Activated CD4-positive, CD25-positive, alpha-beta regulatory T cell treated with anti-CD3 and anti-CD28 coated beads, Interleukin-2, amount 50 U/mL, for 16 hours (primary cell): Measurements from ENCODE around the gene HOXD1.

Source experiments
- DNase-seq: peaks from one replicate; pipeline ENCODE4 v3.0.0-alpha.2; 2020; ENCODE audit warnings: low read depth, low spot score

The HOXD1 gene

DNA sequence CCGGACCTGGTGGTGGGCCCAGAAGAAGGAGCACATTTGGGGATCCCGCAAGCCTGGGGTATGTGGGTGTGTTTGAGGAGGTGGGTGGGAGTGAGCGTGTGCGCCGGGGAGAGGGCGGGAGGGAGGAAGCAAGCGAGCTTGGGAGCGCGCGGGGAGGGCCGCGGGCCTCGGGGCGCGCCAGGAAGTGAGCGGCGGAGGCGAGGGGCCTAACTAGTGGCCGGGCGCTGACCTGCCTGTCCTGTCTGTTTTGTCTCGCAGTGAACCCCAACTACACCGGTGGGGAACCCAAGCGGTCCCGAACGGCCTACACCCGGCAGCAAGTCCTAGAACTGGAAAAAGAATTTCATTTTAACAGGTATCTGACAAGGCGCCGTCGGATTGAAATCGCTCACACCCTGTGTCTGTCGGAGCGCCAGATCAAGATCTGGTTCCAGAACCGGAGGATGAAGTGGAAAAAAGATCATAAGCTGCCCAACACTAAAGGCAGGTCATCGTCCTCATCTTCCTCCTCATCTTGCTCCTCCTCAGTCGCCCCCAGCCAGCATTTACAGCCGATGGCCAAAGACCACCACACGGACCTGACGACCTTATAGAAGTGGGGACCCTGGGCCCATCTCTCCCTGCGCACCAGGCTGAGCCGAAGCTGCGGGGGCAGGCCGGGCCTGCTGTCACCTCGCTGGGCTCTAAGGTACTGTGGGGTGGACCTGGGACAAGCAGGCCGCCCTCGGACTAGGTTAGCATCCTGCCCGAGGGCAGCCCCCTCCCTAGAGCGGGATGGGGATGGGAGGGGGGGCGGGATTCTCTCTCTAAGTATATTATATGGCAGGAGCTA is 35.9 kb upstream of the HOXD1 start:
- DNase-seq: no peak

DNA sequence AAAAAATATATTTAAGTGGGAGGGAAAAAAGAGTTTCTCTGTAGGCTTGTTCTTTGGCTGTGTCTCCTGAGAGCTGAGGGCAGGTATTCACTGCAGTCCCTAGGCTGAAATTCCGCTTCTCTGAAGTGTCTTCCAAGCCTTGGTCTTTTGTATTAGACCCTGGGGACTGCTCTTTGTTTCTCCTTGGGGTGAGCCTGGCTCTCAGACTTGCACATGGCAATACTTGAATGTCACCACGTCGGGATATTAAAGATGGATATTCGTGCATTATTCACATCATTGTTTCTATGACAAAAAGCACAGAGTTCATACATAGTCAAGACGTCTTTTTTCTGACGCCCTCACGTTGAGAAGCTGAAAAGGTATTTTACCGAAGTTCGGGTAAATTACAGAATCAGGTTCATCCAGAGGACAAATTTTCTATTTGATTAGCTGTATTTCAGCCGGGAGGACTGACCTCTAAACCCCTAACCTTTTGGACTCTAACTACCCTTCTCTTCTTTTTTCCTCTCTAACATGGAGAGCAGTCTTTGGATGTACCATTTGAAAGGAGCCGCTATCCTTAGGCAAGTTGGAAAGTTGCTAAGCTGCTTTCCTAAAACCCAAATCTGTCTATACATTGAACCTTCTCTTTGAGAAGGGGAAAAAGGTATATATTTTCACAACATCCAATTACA is 33.8 kb upstream of the HOXD1 start:
- no peak for DNase-seq

DNA sequence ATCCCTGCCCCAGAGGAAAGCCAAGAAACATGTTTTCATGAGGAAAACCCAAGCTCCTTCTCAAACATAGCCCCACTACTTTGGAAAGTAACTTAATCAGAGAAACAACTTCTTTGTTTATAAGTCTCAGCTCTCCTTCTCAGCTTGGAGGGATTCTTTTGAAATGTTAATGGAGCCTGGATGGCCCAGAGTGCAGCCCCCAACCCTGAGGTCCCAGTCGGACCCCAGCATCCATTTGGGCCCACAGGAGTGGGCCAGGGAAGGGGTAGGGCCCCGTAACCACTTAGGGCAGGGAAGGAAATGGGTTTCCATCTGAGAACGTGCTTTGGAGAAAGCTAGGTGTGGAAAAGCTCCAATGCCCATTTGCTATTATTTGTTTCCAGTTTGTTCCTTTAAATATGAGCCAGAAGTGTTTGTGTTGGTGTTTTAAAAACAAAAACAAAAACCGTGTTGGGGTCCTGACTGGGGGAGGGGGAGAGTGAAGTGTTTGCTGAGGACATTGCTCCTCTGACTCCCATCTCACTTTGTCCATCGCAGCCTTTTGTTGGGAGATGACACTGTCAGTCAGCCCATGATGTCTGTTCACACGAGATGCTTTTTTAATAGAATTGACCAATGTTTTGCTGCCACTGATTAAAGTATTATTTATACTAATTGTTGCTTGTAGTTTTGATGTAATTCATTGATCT is 33.0 kb upstream of the HOXD1 start:
- DNase-seq: no peak

DNA sequence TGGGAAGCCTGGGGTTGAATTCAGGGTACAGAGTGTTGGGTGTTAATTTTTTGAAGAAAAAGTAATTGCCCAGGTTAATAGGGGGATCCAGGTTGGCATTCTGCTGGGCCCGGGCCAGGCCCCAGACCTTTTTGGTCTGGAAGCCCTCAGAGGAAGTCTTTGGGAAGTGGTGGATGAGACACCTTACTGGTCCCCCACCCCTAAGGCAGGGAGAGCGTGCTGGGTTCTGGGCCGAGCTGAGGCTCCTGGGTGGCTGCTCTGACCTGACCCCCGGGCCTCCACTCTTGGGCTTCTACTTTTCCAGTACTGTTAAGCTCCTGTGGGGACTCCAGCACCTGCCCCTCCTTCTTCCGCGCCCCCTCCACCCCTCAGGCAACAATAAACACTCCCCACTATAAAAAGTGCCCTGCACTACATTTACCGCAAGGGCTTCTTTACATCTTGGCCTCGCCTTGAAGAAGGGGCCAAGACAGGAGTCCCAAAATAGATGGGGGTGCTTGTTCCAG is 32.1 kb upstream of the HOXD1 start:
- no peak for DNase-seq

DNA sequence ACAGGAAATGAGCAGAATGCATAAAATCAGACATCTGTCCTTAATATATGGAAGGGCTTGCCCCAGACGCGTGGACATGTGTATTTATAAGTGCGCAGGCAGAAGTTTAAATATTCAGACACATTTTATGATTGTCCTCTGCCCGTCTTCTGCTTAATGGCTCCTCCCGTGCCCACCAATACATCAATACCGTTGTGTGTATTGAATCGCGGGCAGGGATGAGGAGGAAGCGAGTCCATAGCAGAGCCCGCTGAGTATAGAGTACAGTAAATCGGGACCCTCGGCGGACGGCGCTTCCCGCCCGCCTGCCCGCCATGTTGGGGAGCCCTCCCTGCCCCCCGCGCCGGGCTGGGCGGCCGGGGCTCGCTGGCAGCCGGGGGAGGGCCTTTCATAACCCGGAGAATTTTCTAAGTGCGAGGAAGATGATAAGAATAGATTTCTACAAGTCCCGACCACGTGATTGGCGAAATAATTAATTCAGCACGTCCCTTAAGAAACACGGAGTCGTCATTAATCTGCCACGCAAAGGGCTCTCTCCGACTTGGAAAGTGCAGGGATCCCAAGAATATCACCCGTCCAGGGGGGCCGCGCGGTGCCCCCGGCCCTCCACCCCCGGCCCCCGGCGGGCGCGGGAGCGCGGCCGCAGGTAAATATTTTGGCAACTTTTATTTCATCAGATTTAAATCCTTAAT is 31.5 kb upstream of the HOXD1 start, which contains the start of gene HOXD3:
Gene HOXD3, plus strand, starts transcription at position 501 of the 692 bp plus-strand sequence. CDS start 11,808 bp downstream, outside the sequence.
- DNase-seq: no peak

DNA sequence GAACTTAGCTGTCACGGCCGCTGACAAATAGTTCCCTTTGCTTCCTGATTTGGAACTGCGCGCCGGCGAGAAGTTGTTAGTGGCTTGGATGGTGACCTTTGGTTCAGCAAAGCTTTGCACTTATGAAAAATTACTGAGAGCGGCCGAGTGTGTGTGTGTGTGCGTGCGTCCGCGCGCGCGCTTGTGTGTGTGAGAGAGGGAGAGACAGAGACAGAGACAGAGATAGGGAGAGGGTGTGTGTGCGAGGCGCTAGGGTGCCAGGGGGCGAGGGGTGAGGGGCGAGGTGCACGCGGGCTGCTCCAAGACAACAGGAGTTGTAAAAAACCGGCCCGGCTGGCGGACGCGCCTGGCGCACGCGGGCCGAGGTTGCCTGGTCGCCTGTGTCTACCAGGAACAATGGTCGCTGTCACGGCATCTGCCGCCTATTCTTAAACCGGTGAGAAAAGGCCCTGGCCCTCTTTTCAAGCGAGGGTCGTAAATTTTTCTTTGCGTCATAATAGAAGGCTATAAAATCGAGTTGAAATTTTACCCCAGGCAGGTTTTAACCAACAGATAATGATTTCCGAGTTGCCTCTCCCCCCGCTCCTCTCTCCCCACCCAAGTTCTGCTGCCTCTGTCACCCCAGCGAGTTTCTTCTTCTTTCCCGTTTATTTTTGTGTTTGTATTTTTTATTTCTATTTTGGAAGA is 30.8 kb upstream of the HOXD1 start:
- no peak for DNase-seq

DNA sequence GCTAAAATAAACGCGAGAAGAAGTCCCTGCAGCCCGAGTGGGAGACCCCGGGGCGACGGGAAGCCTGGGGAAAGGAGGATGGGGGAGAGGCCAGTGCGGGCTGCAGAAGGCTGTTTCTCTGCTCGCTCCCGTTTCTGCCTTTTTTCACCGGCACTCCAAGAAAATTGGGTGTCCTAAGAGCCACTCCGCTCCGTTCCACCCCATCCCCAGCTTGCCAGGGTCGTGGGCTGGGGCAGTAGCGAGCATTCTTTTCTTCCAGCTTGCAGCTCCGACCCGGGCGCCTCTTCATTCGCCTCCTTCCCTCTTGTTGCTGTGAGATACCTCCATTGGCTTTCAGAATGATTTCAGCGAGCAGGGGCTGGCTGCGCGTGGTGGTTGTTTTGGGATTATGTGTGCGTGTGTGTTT is 30.3 kb upstream of the HOXD1 start:
- no peak for DNase-seq

DNA sequence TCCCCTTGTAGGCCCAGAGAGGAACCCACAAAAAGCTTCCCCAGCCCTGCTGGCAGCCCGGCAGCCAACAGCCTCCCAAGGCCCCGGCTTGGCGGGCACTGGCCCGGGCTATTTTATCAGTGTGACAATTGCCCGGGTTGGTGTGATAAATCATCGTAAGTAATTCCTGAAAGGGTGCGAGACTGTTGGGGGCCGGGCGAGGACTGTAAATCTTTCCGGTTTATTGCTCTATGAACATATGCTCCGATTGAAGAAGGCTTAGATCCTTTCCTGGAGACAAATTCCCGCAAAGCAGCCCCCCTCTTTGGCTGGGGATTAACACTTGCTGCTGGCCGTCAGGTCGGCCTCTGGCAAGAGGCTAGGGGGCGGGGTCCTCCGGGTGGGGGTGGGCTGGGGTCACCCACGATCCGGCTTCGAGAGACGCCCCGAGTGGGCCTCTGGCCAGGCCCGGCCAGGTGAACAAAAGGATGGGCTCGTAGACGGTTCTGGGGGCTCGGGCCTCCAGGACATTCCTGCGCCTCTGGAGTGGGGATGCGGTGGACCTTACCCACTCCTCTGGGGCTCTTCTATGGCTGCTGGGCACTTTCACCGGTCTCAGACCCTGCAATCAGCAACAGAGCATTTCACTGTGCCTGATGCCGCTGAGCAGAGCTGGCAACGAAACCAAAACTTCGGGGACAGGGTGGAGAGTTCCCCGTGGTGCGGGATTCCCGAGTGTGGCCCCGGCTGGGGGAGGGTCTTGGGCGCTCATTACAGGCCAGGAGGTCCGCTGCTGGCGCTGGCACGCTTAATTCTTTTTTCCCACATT is 29.4 kb upstream of the HOXD1 start:
- DNase-seq: no peak

DNA sequence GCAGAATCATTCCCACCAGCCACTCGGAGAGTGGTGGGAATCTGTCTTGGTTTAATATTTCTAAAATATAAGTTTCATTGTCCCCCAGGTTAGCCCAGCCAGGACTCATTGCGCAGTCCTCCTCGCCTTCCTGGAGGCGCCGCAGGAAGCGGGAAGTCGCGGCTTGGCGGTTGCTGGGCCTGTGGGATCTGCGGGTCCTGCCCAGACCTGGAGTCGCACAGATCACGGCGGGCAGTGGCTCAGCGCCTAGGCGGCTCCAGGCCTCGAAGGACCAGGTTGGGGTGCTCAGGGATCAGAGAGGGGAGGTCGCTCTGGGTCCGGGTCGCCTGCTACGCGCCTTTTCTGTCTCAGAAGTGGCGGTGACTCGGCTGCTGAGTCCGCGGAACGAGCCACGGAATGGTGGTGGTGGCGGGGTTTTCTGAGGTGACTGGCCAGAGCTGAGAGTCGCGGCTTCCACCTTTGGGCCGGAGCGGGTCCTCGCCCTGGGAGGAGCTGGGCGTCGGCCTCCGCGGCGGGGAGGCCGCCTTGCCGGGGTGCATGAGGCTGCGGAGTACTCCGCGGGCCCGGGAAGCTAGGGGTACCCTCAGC is 28.7 kb upstream of the HOXD1 start:
- no peak for DNase-seq

DNA sequence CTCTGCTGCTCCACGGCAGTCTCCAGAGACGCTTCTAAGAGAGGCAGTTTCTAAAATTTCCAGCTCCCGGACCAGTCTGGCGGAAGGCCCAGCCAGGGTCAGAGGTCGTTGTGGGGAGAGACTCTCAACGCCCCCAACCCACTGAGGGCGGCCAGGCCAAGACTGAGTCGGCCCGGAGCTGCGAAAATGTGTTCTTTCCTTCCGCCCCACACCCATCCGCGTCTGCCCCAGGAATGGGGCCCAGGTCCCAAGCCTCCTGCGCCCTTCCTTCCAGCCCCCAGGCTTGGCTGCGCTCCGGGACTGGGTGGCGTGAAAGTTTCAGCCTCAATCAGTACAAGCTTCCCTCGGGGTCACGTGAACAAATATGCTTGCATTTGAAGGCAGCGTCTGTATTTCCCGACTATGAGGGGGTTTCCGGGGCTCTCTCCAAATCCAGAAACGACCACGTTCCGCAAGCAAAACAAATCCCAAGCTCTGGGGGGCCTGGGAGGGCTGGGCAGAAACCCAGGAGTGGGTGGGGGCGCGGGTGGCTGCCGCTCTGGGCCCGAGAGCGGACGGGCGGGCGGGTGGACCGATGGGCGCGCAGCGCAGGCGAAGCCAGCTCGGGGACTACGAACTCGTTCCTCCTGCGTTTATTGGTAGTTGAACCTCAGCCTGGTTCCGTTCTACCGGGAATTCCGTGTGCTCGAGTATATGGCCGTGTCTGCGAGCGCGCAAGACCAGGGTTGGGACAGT is 28.1 kb upstream of the HOXD1 start:
- no peak for DNase-seq

DNA sequence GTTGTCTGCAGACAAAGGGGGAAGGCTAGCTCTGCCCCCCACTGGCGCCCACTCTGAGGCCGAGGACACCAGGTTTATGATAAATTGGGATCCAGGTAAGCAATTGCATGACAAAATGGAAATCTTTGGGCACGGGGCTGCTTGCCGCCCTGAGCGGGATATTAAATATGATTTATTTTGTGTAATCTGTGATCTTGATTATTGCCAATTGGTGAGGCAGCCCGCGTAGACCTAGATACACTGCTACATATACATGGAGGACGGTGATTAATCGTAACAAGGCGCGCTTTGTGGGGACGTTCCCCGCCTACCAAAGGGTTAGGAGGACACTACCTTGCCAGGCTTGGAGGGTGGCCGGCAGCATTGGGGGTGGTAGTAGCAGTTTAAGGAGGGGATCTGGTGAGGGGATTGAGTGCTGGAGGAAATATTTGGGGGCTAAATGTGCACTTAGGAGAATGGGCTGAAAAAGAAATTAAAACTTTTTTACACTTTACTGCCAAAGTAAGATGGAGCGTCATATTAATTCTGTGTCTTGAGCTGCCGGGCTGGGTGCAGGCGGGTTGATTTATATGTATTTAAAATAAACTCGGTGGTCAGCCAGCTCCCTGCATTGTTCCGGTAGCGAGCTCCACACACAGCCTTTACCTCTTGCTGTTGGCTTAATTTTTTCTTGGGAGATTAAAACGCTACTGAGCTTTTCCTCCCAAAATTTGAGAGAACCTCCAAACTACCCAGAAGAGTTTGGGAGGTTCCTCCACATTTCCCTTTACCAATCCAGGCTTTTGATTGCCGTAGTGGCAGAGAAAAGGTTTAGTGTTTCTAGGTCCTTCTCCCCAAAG is 27.3 kb upstream of the HOXD1 start:
- DNase-seq: no peak

DNA sequence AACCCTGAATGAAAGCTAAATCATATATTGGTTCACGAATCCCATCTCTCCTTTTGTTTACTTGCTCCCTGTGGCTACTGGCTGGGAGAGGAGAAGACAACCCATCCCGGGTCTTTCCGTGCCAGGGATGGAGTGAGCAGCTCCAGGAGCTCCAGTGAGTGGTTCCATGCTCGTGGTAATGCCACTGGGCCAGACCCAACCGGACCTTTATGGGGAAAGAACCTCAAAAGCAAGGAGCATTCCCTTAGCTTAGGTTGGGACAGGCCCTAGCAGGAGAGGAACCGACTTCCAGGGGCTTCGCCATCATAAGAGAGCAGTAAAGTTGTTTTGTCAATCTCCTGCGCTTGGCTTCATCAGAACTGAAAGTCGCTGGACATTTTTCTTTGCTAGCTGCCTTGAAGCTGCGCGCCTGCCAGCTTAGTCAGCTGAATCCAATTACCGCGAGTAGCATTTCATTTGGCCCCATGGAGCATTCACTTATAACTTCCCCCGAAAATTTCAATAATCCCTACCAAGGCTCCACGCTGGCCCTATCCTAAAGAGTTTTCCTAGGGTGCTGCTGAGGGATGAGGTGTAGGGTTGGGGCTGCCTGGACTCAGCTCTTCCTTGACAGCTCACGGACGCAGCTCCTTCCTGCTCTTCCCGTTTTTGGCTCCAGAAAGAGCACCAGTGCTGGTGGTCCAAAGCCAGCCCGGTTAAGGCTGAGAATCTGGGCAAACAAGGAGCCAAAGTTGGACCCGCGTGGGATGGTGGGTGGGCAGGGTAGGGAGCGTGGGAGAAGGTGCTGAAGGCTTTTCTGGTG is 26.4 kb upstream of the HOXD1 start:
- DNase-seq: no peak

DNA sequence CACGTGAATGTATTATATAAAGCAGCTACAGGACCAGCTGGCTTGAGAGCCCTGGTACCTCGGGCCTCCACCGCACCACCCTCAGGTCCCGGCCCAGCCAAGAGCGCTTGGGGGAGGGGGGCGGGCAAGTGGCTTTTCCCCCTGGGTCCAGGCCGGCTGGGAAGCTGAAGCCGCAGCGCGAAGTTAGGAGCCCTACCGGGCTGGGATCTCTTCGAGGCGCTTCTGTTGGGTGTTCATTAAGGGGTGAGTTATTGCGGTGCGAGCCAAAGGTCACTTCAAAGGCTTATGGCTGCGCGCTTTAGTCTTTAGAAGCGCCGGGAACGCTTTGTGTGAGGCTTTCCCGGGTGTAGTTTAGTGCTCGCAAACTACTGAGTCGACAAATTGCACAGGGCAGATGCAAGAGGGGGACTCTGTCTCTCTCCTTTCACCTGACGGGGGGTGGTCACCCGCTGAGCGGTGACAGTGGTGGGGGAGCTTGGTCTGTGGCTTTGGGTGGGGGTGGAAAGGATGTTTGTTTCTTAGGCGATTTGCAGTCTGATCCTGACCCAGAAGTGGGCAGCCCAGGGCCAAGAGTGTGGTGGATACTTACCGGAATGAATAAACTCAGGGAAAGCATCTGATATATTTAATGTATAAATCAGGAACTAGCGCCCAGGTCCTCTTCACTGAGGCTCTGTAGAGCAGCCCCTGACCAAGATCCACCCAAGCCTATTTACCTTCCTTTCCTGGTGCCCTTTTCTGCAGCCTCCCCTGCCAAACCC is 25.4 kb upstream of the HOXD1 start:
- no peak for DNase-seq

DNA sequence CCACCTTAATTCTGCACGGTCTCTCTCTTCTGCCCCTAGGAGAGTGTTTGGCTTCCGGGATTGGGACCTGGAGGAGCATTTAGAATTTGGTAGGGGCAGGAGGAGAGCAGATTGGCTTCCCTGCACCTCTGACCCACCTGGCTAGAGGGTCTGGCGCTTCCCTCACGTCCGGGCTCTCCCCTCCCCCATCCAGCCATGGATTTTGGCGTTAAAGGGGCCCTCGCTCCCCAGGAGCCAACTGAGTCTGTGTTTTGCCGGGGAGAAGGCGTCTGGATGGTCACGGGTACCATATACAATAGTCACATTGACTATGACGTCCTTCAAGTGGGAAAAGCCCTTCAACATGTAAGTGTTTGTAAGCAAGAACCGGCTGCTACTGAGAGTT is 24.8 kb upstream of the HOXD1 start:
- DNase-seq: no peak

DNA sequence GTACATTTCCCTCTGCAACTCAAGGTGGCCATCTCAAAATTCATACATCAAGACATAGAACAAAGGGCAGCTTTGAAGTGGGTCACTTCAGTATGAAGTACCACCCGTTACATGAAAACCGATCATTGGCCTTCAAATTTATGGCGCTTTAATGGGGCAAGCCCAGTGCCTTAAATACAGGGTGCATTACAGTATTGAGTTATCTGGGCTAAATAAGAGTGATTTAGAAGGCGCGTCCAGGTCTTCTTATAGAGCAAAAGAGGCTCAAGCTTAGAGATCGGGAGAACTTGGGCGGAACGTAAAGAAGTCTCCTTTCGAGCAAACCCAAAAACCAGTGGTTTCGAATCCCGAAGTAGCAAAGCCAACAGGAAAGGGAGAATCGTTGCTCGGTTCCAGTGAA is 24.3 kb upstream of the HOXD1 start:
- DNase-seq: no peak

DNA sequence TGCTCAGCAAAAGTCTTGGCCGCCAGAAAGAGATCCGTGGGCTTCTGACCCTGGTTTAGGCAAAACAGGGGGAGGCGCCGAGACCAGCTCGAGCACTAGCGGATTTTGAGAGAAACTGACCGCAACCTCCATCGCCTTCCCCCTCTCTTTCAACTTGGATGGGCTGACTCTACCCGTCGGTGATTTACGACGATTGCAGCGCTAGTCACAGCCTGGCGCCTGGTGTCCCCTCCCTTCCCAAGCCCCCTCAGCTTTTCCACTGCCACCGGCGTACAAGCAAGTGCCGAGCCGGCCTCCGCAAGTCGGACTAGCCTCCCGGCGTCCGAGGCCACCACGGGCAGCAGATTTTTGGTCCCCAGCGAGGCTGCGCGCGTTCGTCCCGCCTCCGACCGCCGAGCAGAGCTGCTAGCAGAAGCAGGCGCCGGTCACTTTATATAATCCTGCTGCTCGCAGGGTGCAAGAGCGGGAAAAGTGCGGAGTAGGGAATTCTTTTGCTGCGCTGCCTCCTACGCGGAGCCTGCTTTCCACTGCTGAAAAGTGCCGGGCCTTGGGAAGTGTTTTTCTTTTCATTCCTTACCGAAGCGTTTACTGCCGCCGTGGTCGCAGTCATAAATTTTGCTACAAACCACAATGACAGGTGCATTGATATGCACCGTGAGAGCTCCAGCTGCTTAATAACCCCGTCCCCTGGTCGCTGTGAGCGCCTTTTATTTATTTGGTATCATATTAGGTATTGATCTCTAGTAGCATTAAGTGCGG is 23.7 kb upstream of the HOXD1 start:
- no peak for DNase-seq
